NCI-H345 (cell line): ENCODE results near the gene LCTL.
"Not testable (repeated sequence)": the region's sequence is repeated elsewhere in the genome, so short reads cannot be mapped to it uniquely, and the experiment has no call there.

ENCODE experiments used
- DNase-seq: peaks from one replicate; lab custom pipeline; 2025; lab: John Stamatoyannopoulos, UW

Gene LCTL

GRCh38 chr15:66564136-66565041 is 1.4 kb downstream of the LCTL start:
- DNase-seq, result no peak

- DNase-seq, result no peak
Observed at GRCh38 chr15:66563566-66564110, 2.2 kb downstream of the LCTL start.

DNA sequence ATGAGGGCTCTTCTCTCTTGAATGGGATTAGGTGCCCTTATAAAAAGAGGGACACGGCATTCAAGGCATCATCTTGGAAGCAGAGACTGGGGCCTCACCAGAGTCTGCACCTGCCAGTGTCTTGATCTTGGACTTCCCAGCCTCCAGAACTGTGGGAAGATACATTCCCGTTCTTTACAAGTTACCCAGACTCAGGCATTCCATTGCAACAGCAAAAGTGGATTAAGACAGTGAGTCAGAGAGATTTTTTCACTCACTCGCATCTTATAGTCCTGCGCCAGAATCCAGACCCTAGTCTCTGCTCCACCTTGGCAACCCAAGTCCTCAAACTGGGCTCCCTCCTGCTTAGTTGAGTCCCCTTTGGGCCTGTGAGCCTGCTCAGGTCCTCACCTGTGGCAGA is 2.7 kb downstream of the LCTL start:
- DNase-seq, result no peak

DNA sequence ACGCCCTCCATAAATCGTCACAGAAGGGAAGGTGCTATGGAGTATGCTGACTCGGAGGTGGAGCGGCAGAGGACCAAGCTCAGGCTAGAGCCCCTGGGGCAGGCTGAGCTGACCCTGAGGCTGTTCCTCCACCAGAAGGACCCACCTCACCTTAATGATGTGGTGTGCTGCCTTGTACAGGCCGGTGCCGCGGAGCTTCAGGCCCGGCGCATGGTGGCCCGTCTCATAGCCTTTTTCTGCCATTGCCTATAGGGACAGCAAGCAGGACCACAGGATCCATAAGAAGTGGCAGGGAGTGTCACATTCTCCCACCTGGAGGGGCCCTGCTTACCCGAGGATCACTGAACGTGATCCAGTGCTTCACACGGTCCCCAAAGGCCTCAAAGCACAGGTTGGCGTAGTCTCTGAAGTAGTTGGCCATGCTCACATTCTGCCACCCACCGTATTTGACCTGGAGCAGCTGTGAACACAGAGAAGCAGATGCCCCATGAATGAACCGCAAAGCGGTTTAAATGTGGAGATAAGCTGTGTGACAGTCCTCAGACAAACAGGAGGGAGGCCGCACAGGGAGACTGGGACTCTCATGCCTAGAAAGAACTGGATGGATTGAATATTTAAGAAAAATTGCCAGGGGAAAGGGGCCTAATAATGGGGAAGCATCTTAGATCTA is 4.8 kb downstream of the LCTL start:
- DNase-seq, result no peak

DNA sequence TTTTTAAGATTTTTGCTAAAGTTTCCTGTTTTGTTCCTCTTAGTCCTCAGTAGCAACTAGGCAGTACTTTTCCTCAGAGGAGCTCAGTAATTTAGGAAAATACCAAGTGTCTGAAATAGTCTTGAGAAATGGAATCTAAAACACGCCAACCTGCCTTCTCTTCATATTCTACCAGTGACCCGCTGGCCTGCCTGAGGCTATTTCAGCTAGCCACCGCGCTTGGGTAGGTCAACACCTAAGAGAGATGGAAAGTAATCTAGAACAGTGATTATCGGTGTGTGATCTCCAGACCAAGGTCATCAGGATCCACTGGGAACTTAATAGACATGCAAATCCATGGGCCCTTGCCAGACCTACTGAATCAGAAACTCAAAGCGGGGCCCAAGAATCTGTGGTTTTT is 7.5 kb downstream of the LCTL start:
- DNase-seq, result no peak

DNA sequence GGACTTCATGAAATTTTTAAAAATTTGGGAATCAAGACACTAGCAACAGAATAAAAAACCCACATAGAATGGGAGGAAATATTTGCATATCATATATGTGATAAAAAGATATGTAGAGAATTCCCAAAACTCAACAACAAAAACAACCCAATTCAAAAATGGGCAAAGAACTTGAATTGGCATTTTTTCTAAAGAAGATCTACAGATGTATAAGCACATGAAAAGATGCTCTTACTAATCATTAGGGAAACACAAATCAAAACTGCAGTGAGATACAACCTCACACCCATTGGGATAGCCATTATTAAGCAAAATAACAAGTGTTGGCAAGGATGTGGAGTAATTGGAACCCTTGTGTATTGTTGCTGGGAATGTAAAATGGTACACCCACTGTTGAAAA is 10.1 kb downstream of the LCTL start:
- DNase-seq, result no peak

- DNase-seq, result no peak
Observed at GRCh38 chr15:66545255-66545654, 20.5 kb downstream of the LCTL start.

DNA sequence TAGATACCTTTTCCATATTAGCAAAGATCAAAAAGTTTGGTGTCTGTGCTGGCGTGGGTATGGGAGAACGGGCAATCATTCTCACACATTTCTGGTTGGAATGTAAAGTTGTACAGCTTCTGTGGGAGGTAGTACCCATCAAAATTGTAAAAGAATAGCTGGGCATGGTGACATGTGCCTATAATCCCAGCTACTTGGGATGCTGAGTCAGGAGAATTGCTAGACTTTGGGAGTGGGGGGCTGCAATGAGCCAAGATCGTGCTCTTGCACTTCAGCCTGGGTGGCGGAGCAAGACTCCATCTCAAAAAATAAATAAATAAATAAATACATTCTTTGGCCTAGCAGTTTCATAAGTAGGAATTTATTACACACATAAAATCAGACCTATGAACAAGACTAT is 22.9 kb downstream of the LCTL start:
- DNase-seq, result no peak

- DNase-seq, result no peak
Observed at GRCh38 chr15:66535056-66535455, 30.7 kb downstream of the LCTL start.

GRCh38 chr15:66524838-66525237 is 41.0 kb downstream of the LCTL start:
- no peak for DNase-seq

DNA sequence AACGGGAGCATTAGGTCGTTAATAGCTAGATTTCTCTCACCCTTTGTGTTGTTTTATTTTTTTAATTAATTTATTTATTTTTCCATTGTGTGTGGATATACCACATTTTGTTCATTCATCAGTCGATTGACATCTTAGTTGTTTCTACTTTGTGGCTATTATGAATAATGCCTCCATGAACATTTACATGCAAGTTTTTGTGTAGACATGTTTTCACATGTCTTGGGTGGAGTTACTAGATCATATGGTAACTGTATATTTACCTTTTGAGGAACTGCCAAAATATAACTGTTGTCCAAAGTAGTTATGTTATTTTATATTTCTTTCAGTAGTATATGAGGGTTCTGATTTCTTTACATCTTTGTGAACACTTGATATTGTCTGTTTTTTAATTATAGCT is 41.9 kb downstream of the LCTL start:
- no peak for DNase-seq

- no peak for DNase-seq
Observed at GRCh38 chr15:66515901-66516322, 49.9 kb downstream of the LCTL start.

DNA sequence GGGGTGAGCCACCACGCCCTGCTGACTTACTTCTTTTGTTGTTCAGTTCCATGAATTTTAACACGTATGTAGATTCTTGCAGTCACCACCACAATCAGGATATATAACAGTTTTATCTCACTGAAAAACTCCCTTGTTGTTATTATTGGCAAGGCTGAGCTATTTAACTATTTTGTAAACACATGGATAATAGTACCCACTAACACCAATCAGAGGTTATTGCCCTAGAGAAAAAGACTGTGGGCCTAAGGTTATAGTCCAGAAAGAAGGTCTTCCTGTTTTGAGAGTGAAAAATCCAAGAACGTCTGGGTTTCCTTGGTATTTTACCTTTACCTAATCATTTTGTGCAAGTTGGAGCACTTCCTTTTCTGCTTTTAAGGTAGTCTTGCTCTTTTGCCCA is 51.2 kb downstream of the LCTL start:
- no peak for DNase-seq

- no peak for DNase-seq
Observed at GRCh38 chr15:66508293-66508883, 57.4 kb downstream of the LCTL start.

GRCh38 chr15:66505818-66506217 is 60.0 kb downstream of the LCTL start:
- no peak for DNase-seq

- no peak for DNase-seq
Observed at GRCh38 chr15:66505430-66505811, 60.4 kb downstream of the LCTL start.

GRCh38 chr15:66504563-66505429 is 61.0 kb downstream of the LCTL start, which contains the start of the genes RPL4 and ZWILCH:
RPL4 (minus strand) TSS chr15:66504855; CDS start chr15:66504790, 65 bp downstream.
ZWILCH (plus strand) TSS chr15:66505326; CDS start chr15:66505339, 13 bp downstream.
- peak; percentile 49 for DNase-seq

- DNase-seq, result no peak
Observed at GRCh38 chr15:66503780-66504562, 61.8 kb downstream of the LCTL start.

DNA sequence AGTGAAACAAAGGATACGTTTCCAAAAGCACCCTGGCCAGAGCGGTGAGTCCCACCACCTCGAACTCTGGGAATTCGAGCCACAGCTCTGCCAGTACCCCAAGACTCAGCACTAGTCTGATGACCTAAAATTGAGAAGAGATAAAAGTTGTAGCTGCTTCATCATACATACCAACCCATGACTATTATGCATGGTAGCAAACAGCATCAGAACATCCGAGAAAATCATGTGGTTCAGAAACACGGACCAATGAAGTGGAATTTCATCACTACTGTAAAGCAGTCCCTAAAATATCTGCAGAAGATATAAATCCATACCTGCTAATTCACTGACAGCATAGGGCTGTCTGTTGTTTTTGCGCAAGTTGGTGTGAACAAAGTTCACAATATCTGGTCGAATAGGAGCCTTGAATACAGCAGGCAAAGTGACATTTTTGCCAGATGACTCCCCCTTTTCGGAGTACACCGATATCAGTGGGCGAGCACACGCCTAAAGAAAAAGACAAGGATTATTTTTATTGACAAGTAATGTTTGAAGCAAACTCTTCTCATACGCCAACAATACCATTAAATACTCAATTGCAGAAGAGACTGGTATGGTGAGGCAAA is 62.7 kb downstream of the LCTL start:
- not testable (repeated sequence) for DNase-seq

DNA sequence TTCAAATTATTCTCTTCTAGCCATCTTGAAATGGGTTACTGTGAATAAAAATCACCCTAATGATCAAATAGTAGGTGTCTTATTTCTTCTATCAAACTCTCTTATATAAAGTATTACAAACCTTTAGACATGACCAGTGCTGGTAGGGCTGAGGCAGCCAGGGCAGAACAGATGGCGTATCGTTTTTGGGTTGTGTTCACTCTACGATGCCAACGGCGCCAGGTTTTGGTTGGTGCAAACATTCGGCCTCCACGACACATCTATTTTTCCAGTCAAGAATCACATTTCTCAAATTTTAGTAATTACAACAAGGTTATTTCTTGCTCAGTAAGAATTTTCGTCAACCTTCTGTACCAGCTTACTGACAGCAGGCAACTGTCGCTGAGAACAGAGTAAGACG is 63.3 kb downstream of the LCTL start:
- DNase-seq, result no peak
